ENCODE data around the gene SLC25A33. TPM values are rescaled to one million over a fixed set of nuclear protein-coding genes. Genes with fewer than 3 reads are reported as not detected.
A peak's percentile ranks its signal among the peaks of the same experiment; 100 is the strongest.

The SLC25A33 gene
- total and polyA plus RNA-seq, 8 donors, result 2.2 to 6.0 (median 2.7) TPM

DNA sequence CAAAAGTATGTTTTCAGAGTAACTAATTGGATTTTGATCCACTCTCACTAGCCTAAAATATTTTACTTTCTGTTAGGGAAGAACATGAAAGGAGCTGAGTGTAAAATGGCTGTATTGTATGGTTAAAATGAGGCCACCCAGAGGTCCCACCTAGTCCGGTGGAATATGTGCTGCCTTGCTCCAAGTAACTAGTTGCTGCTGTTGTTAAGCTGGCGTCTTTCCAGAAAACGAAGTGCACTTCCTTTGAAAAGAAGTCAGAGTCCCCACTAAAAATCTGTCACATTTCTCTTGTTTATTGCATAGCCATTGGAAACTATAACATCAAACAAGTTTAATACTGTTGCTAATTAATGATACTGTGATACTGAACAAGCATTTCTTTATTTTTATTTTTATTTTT lies 3.2 kb downstream of the SLC25A33 start:
- no peak overlapping the region for H3K4me3 ChIP-seq
- H3K4me1 ChIP-seq, result peaks cover 20 to 31% of the 10 kb centered on the region in 2 donors
- H3K27me3 ChIP-seq, result no peaks in the 10 kb centered on the region
- ATAC-seq (no peak), DNase-seq (peak in 2 of 4 donors; percentile 62 to 80)
- peak overlapping the region in 1 of 2 donors; percentile 4 for H3K27ac ChIP-seq
- intact Hi-C loops (cut with DNase I), result no loop called here
- H3K36me3 ChIP-seq, result no peaks in the 10 kb centered on the region
- no peaks in the 10 kb centered on the region for H3K9me3 ChIP-seq
- TF ChIP-seq, protein P1, sequence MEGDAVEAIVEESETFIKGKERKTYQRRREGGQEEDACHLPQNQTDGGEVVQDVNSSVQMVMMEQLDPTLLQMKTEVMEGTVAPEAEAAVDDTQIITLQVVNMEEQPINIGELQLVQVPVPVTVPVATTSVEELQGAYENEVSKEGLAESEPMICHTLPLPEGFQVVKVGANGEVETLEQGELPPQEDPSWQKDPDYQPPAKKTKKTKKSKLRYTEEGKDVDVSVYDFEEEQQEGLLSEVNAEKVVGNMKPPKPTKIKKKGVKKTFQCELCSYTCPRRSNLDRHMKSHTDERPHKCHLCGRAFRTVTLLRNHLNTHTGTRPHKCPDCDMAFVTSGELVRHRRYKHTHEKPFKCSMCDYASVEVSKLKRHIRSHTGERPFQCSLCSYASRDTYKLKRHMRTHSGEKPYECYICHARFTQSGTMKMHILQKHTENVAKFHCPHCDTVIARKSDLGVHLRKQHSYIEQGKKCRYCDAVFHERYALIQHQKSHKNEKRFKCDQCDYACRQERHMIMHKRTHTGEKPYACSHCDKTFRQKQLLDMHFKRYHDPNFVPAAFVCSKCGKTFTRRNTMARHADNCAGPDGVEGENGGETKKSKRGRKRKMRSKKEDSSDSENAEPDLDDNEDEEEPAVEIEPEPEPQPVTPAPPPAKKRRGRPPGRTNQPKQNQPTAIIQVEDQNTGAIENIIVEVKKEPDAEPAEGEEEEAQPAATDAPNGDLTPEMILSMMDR (IDR thresholded peaks at IDR 0.05), result no peak

DNA sequence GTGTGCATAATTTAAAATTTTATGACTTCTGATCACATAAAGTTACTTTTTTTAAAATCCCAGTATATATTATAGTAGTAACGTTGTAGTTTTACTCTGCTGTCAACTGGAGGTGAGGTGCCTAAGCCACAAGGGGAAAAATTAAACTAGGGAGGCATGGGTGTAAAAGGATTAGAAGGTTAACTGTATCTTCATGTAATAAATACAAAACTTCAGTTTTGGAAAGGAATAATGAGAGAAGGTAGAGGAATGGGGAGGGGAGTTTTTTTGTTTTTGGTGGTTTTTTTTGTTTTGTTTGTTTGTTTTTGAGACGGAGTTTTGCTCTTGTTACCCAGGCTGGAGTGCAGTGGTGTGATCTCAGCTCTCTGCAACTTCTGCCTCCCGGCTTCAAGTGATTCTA lies 5.7 kb downstream of the SLC25A33 start:
- DNase-seq (no peak), ATAC-seq (no peak)
- intact Hi-C loops (cut with DNase I), result no loop called here
- H3K9me3 ChIP-seq, result no peaks in the 10 kb centered on the region
- H3K4me1 ChIP-seq, result peaks cover 12 to 24% of the 10 kb centered on the region in 2 donors
- H3K27me3 ChIP-seq, result no peaks in the 10 kb centered on the region
- H3K36me3 ChIP-seq, result no peaks in the 10 kb centered on the region
- H3K4me3 ChIP-seq, result no peak overlapping the region
- H3K27ac ChIP-seq, result no peak overlapping the region
- TF ChIP-seq, protein P1 (IDR thresholded peaks at IDR 0.05), result no peak

DNA sequence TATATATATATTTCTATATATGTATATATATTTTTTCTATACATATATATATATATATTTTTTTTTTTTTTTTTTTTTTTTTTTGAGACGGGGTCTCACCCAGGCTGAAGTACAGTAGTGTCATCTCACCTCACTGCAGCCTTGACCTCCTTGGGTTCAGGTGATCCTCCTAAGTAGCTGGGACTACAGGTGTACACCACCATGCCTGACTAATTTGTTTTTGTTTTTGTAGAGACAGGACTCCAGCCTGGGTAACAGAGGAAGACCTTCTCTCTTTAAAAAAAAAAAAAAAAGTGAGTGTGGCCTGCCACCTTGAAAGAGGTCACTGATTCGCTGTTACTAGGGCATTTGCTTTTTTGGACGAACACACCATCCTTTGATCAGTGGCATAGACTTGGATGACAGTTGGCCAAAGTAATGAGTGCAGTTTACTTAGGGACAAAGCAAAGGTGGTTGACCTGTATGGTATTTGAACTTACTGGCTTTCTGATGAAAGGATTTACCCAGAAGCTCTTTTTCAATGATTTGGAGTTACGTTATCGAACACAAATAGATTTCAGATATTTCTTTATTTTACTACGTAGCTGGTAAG lies 10.8 kb downstream of the SLC25A33 start:
- DNase-seq (no peak), ATAC-seq (no peak)
- no peak overlapping the region for H3K27ac ChIP-seq
- H3K27me3 ChIP-seq, result no peaks in the 10 kb centered on the region
- no peaks in the 10 kb centered on the region for H3K4me1 ChIP-seq
- intact Hi-C loops (cut with DNase I), result no loop called here
- TF ChIP-seq, protein P1 (IDR thresholded peaks at IDR 0.05), result no peak
- peaks cover 0 to 14% of the 10 kb centered on the region in 2 donors for H3K36me3 ChIP-seq
- H3K4me3 ChIP-seq, result no peak overlapping the region
- H3K9me3 ChIP-seq, result no peaks in the 10 kb centered on the region

DNA sequence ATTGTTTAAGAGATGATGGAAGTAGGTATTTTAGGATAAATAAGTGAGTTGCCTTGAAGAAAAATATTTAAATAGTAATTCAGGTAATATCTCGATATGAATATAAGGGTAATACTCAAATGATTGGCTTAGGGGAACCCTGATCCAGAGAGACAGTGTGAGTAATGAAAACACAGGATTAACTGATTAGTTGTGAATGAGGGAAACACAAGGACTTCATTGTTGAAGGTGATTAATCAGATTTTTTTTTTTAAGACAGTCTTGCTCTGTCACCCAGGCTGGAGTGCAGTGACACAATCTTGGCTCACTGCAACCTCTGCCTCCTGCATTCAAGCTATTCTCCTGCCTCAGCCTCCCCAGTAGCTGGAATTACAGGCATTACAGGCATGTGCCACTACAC lies 12.7 kb downstream of the SLC25A33 start:
- Histone ChIP-seq H3K36me3 (peaks cover 0 to 31% of the 10 kb centered on the region in 2 donors), H3K9me3 (no peaks in the 10 kb centered on the region), H3K27me3 (no peaks in the 10 kb centered on the region), H3K4me3 (no peak overlapping the region), H3K27ac (no peak overlapping the region), H3K4me1 (peaks cover 0 to 8% of the 10 kb centered on the region in 2 donors)
- intact Hi-C loops (cut with DNase I), result no loop called here
- DNase-seq, result no peak
- TF ChIP-seq, protein P1 (IDR thresholded peaks at IDR 0.05), result no peak
- ATAC-seq, result no peak

DNA sequence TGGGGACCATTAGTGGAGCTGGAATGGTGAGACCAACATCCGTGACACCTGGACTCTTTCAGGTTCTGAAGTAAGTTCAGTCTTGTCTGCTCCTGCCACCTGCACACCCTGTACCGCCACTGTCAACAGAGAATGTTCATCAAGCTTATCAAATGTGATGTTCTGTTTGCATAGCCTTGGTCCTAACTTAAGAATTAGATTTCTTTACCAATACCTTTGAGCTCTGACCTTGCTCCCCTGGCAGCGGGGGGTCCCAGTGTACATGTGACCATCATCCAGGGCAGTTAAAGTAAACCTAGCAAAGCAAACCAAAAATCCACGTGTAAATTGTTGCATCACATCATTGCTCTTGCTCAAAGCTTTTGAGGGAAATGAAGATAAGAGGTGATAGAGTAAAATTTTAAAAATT lies 14.5 kb downstream of the SLC25A33 start:
- Histone ChIP-seq H3K27me3 (no peaks in the 10 kb centered on the region), H3K4me3 (no peak overlapping the region), H3K27ac (no peak overlapping the region), H3K4me1 (peaks cover 0 to 9% of the 10 kb centered on the region in 2 donors), H3K36me3 (peaks cover 0 to 36% of the 10 kb centered on the region in 2 donors), H3K9me3 (no peaks in the 10 kb centered on the region)
- intact Hi-C loops (cut with DNase I), result no loop called here
- ATAC-seq (no peak), DNase-seq (no peak)
- TF ChIP-seq, protein P1 (IDR thresholded peaks at IDR 0.05), result no peak
